ENCODE results near the gene KCNIP4.

GRCh38 chr4:21801661-21802385 is 146.7 kb downstream of the KCNIP4 start:
- TF ChIP-seq YY1 (IDR thresholded peaks at IDR 0.05; ENCODE audit: insufficient read depth, insufficient read length) (no peak), ZNF274 (IDR thresholded peaks at IDR 0.05; ENCODE audit: low read depth, low read length) (no peak)
